Tibial nerve (tissue), 4 donors: ENCODE results near the gene TDRKH. TPM values are rescaled to one million over a fixed set of nuclear protein-coding genes. Genes with fewer than 3 reads are reported as not detected.

ENCODE experiments used
- DNase-seq, 2 donors: peaks; one replicate each; pipeline ENCODE4 v3.0.0-alpha.2; 2019; ENCODE audit warnings: low spot score in 2 of 2
- H3K27ac ChIP-seq, 4 donors: fragments of 200-600 bp; sonication (generic) in 3 of 4; one replicate each; pipeline ENCODE4 v1.5.1; 2017 to 2019; ENCODE audit warnings: mild to moderate bottlenecking in 1 of 4
- H3K27me3 ChIP-seq, 2 donors: fragments of 200-600 bp; sonication (generic) in 1 of 2; one replicate each; pipeline versions ENCODE4 v1.5.1 to v1.6.0; 2017 to 2019
- H3K36me3 ChIP-seq, 3 donors: fragments of 200-600 bp; sonication (generic); one replicate each; pipeline ENCODE4 v1.5.1; 2018 to 2019
- H3K4me1 ChIP-seq, 4 donors: fragments of 200-600 bp; sonication (generic) in 3 of 4; one replicate each; pipeline ENCODE4 v1.5.1; 2017 to 2019
- H3K4me3 ChIP-seq, 4 donors: fragments of 200-600 bp; sonication (generic) in 3 of 4; one replicate each; pipeline ENCODE4 v1.5.1; 2017 to 2019; ENCODE audit warnings: mild to moderate bottlenecking in 1 of 4, moderate library complexity in 1 of 4
- H3K9me3 ChIP-seq, 4 donors: fragments of 200-600 bp; sonication (generic) in 3 of 4; one replicate each; pipeline ENCODE4 v1.5.1; 2017 to 2019
- CTCF ChIP-seq, 5 experiments: fragments of 200-600 bp in 3 of 5; fragments of 450-650 bp in 2 of 5; sonication (generic) in 3 of 5; IDR thresholded peaks; one replicate each; pipeline ENCODE4 v1.5.1; 2016 to 2019; ENCODE audit warnings: antibody characterized with exemption in 5 of 5, mild to moderate bottlenecking in 3 of 5, moderate library complexity in 2 of 5
- EP300 ChIP-seq, 2 donors: sonication (generic); formaldehyde crosslinking; IDR thresholded peaks; one replicate each; pipeline ENCODE4 v1.6.1; 2017; ENCODE audit warnings: antibody characterized with exemption in 2 of 2, mild to moderate bottlenecking in 1 of 2
- POLR2A ChIP-seq, 2 donors: fragments of 450-650 bp; IDR thresholded peaks; one replicate each; pipeline ENCODE4 v1.6.1; 2017; ENCODE audit warnings: antibody characterized with exemption in 2 of 2, mild to moderate bottlenecking in 2 of 2, moderate library complexity in 2 of 2
- WGBS, 2 donors: methylation state at CpG; one replicate each; pipeline ENCODE4 v1.1.5; 2018; 5-methylcytosine and 5-hydroxymethylcytosine counted together
- total RNA-seq, 4 donors: library from RNA; depleted of rRNA; stranded (reverse); fragments of >200 nt; gene quantifications; one replicate each; pipeline ENCODE4 v1.1.0, GENCODE V29; 2016

The TDRKH gene
- total RNA-seq, 4 donors from 2014 or later, result 2.2 to 8.0 (median 7.0) TPM

- Histone ChIP-seq H3K4me1 (no peaks in the 10 kb centered on the region), H3K27ac (no peak overlapping the region), H3K36me3 (peaks cover 0 to 5% (median 0%) of the 10 kb centered on the region in 3 donors), H3K9me3 (no peaks in the 10 kb centered on the region), H3K4me3 (no peak overlapping the region), H3K27me3 (peaks cover 0 to 39% of the 10 kb centered on the region in 2 donors)
- no peak for DNase-seq
- TF ChIP-seq CTCF (IDR thresholded peaks at IDR 0.05) (no peak), POLR2A (IDR thresholded peaks at IDR 0.05) (no peak), EP300 (IDR thresholded peaks at IDR 0.05) (no peak)
- 90 to 95% methylated on average over 3 to 5 of the region's 5 CpGs for WGBS, 2 donors
Observed at GRCh38 chr1:151802372-151802771, 12.1 kb upstream of the TDRKH start.

GRCh38 chr1:151801846-151802245 lies 11.5 kb upstream of the TDRKH start:
- no peak for DNase-seq
- no peak overlapping the region for H3K27ac ChIP-seq
- H3K4me3 ChIP-seq, result no peak overlapping the region
- peaks cover 0 to 39% of the 10 kb centered on the region in 2 donors for H3K27me3 ChIP-seq
- H3K4me1 ChIP-seq, result no peaks in the 10 kb centered on the region
- TF ChIP-seq CTCF (IDR thresholded peaks at IDR 0.05) (no peak), EP300 (IDR thresholded peaks at IDR 0.05) (no peak), POLR2A (IDR thresholded peaks at IDR 0.05) (no peak)
- H3K36me3 ChIP-seq, result peaks cover 0 to 5% (median 0%) of the 10 kb centered on the region in 3 donors
- H3K9me3 ChIP-seq, result no peaks in the 10 kb centered on the region
- 86 to 92% methylated on average over 4 to 6 of the region's 7 CpGs for WGBS, 2 donors

- no peak for DNase-seq
- H3K9me3 ChIP-seq, result no peaks in the 10 kb centered on the region
- peaks cover 0 to 39% of the 10 kb centered on the region in 2 donors for H3K27me3 ChIP-seq
- no peak for TF ChIP-seq EP300 (IDR thresholded peaks at IDR 0.05)
- TF ChIP-seq CTCF (IDR thresholded peaks at IDR 0.05), result no peak
- no peak for TF ChIP-seq POLR2A (IDR thresholded peaks at IDR 0.05)
- H3K36me3 ChIP-seq, result peaks cover 0 to 5% (median 0%) of the 10 kb centered on the region in 3 donors
- no peak overlapping the region for H3K4me3 ChIP-seq
- H3K27ac ChIP-seq, result no peak overlapping the region
- 88 to 89% methylated on average over 12 of the region's 12 CpGs for WGBS, 2 donors
- no peaks in the 10 kb centered on the region for H3K4me1 ChIP-seq
Observed at GRCh38 chr1:151801310-151801820, 11.1 kb upstream of the TDRKH start.

- H3K4me3 ChIP-seq, result no peak overlapping the region
- peaks cover 0 to 5% (median 0%) of the 10 kb centered on the region in 3 donors for H3K36me3 ChIP-seq
- TF ChIP-seq CTCF (IDR thresholded peaks at IDR 0.05) (no peak), EP300 (IDR thresholded peaks at IDR 0.05) (no peak), POLR2A (IDR thresholded peaks at IDR 0.05) (no peak)
- peaks cover 0 to 39% of the 10 kb centered on the region in 2 donors for H3K27me3 ChIP-seq
- no peaks in the 10 kb centered on the region for H3K9me3 ChIP-seq
- WGBS, 2 donors, result 51% methylated on average over 7 to 8 of the region's 8 CpGs
- no peak for DNase-seq
- no peak overlapping the region for H3K27ac ChIP-seq
- no peaks in the 10 kb centered on the region for H3K4me1 ChIP-seq
Observed at GRCh38 chr1:151800830-151801229, 10.5 kb upstream of the TDRKH start.

- no peak for DNase-seq
- Histone ChIP-seq H3K9me3 (no peaks in the 10 kb centered on the region), H3K4me3 (no peak overlapping the region), H3K4me1 (no peaks in the 10 kb centered on the region), H3K27me3 (peaks cover 0 to 38% of the 10 kb centered on the region in 2 donors), H3K36me3 (peaks cover 0 to 11% (median 0%) of the 10 kb centered on the region in 3 donors), H3K27ac (no peak overlapping the region)
- WGBS, 2 donors, result 51 to 54% methylated on average over 9 of the region's 9 CpGs
- TF ChIP-seq EP300 (IDR thresholded peaks at IDR 0.05) (no peak), CTCF (IDR thresholded peaks at IDR 0.05) (no peak), POLR2A (IDR thresholded peaks at IDR 0.05) (no peak)
Observed at GRCh38 chr1:151799179-151800022, 9.1 kb upstream of the TDRKH start.
